ENCODE results near the gene KRT71. TPM values are rescaled to one million over a fixed set of nuclear protein-coding genes. Genes with fewer than 3 reads are reported as not detected.

KRT71 gene
- total RNA-seq, 2 experiments from 2014 or later, result not detected

DNA sequence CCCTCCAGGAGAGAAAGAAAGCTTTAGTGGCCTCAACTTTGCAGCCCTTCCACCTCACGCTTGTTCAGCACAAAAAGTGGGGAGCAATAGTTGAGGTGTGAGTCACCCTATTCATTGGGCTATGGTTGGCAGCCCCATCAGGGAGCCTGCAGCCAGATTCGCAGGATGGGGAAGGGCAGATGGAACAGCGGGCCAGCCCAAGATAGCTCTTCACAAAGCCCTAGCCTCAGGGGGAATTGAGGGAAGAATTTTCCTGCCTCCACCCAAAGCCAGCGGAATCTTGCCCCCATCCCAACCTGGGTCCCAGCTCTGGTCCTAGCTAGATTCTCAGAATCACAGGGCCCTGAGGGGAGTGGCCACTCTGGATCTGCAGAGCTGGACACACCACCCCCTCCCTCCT is 29.1 kb downstream of the KRT71 start:
- Mint-ChIP-seq H3K9me3 (no peaks in the 10 kb centered on the region), H3K27ac (no peak overlapping the region), H3K4me3 (no peak overlapping the region), H3K27me3 (peaks cover 3% of the 10 kb centered on the region), H3K36me3 (ENCODE audit: low read depth) (no peaks in the 10 kb centered on the region), H3K4me1 (ENCODE audit: low read depth) (no peaks in the 10 kb centered on the region)
- H3K36me3 ChIP-seq (ENCODE audit: insufficient read depth, low read length), result no peaks in the 10 kb centered on the region
- peaks cover 2% of the 10 kb centered on the region for H3K4me1 ChIP-seq (ENCODE audit: insufficient read depth, low read length)
- H3K27ac ChIP-seq (ENCODE audit: low read depth in 1 of 2, low read length in 2 of 2), result no peak overlapping the region
- ATAC-seq (ENCODE audit: poor library complexity) (no peak), DNase-seq (no peak)
- H3K4me3 ChIP-seq (ENCODE audit: low read length), result no peak overlapping the region
- TF ChIP-seq, protein P1, sequence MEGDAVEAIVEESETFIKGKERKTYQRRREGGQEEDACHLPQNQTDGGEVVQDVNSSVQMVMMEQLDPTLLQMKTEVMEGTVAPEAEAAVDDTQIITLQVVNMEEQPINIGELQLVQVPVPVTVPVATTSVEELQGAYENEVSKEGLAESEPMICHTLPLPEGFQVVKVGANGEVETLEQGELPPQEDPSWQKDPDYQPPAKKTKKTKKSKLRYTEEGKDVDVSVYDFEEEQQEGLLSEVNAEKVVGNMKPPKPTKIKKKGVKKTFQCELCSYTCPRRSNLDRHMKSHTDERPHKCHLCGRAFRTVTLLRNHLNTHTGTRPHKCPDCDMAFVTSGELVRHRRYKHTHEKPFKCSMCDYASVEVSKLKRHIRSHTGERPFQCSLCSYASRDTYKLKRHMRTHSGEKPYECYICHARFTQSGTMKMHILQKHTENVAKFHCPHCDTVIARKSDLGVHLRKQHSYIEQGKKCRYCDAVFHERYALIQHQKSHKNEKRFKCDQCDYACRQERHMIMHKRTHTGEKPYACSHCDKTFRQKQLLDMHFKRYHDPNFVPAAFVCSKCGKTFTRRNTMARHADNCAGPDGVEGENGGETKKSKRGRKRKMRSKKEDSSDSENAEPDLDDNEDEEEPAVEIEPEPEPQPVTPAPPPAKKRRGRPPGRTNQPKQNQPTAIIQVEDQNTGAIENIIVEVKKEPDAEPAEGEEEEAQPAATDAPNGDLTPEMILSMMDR (IDR thresholded peaks at IDR 0.05), result no peak
- no peaks in the 10 kb centered on the region for H3K9me3 ChIP-seq (ENCODE audit: control insufficient read depth in 1 of 2, insufficient read depth in 1 of 2, low read length in 2 of 2)
- POLR2A ChIA-PET, result no interaction called here
- H3K27me3 ChIP-seq (ENCODE audit: control insufficient read depth in 1 of 2, insufficient read depth in 2 of 2, low read length in 2 of 2), result peaks cover 0 to 2% of the 10 kb centered on the region in 2 experiments
- CTCF ChIA-PET, result no interaction called here
- intact Hi-C loops (cut with DNase I, micrococcal nuclease), result no loop called here

DNA sequence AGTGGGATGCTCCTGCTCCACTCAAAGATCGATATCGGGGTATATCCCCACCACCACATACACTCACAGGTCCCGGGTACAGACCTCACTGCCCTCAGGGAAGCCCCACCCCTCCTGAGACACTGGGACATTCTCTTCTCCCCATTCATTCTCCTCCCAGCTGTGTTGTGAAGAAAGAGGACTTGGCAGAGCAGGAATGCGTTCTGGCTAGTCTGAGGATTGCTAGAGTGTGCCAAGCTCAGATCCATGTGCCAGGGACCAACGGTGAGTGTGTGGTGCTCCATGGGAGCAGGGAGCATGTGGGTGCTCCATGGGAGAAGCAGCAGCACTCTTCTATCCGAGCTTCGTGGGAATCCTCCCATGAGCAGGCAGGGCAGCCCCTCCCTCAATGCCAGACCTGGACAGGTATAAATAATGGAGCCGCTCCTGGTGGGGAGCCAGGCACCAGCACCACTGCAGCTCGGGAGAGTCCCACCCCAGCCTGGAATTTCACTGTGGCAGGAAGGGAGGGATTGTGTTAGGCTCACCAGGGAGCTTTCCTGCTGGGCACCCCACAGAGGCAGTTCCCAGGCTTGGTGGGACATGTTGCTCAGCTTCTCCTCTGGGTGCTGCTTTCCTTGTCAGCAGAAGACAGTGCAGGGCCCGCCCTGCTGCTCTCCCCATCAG is 30.5 kb downstream of the KRT71 start:
- TF ChIP-seq, protein P1 (IDR thresholded peaks at IDR 0.05), result no peak
- no peak overlapping the region for H3K27ac ChIP-seq (ENCODE audit: low read depth in 1 of 2, low read length in 2 of 2)
- CTCF ChIA-PET, result no interaction called here
- no peaks in the 10 kb centered on the region for H3K9me3 ChIP-seq (ENCODE audit: control insufficient read depth in 1 of 2, insufficient read depth in 1 of 2, low read length in 2 of 2)
- Mint-ChIP-seq H3K9me3 (no peaks in the 10 kb centered on the region), H3K27me3 (peaks cover 3% of the 10 kb centered on the region), H3K36me3 (ENCODE audit: low read depth) (no peaks in the 10 kb centered on the region), H3K4me1 (ENCODE audit: low read depth) (no peaks in the 10 kb centered on the region), H3K4me3 (no peak overlapping the region), H3K27ac (no peak overlapping the region)
- no peaks in the 10 kb centered on the region for H3K36me3 ChIP-seq (ENCODE audit: insufficient read depth, low read length)
- ATAC-seq (ENCODE audit: poor library complexity), result no peak
- no peak for DNase-seq
- POLR2A ChIA-PET, result no interaction called here
- no peak overlapping the region for H3K4me3 ChIP-seq (ENCODE audit: low read length)
- H3K4me1 ChIP-seq (ENCODE audit: insufficient read depth, low read length), result peaks cover 2% of the 10 kb centered on the region
- H3K27me3 ChIP-seq (ENCODE audit: control insufficient read depth in 1 of 2, insufficient read depth in 2 of 2, low read length in 2 of 2), result peaks cover 0 to 2% of the 10 kb centered on the region in 2 experiments
- intact Hi-C loops (cut with DNase I, micrococcal nuclease), result no loop called here

DNA sequence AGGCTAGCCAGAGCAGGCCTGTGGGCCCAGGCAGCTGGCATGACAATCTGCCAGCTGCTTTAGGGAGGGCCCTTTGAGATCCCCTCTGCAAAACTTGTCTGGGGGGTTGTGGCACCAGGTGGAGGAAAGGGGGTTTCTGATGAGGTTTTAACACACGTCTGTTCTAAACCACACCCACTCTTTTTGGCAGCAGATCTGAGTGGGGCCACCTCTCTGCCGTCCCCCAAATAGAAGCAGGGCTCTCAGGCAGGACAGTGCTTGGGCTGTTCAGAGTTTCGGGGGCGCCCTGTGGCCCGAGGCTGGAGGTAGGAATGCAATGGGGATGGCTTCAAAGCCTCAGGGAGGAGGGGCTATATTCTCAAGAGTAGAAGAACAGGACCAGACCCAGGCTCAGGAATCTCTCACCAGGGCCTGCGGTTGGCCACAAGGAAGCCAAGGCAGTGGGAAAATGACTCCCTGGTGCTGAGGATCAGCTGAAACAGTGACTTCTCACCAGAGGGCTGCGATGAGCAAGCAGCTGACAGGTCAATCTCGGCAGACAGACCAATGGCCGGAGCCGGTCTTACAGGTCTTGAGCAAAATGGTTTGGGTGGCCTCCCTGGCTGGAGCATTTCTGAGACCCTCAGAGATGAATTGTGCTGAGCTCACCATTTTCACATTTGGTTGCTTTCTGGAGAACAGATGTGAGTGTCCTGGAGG is 31.2 kb downstream of the KRT71 start:
- Mint-ChIP-seq H3K4me1 (ENCODE audit: low read depth) (no peaks in the 10 kb centered on the region), H3K4me3 (no peak overlapping the region), H3K36me3 (ENCODE audit: low read depth) (no peaks in the 10 kb centered on the region), H3K27me3 (peaks cover 3% of the 10 kb centered on the region), H3K9me3 (no peaks in the 10 kb centered on the region), H3K27ac (no peak overlapping the region)
- TF ChIP-seq, protein P1 (IDR thresholded peaks at IDR 0.05), result no peak
- Histone ChIP-seq H3K4me1 (ENCODE audit: insufficient read depth, low read length) (peaks cover 2% of the 10 kb centered on the region), H3K36me3 (ENCODE audit: insufficient read depth, low read length) (no peaks in the 10 kb centered on the region), H3K27ac (ENCODE audit: low read depth in 1 of 2, low read length in 2 of 2) (no peak overlapping the region), H3K9me3 (ENCODE audit: control insufficient read depth in 1 of 2, insufficient read depth in 1 of 2, low read length in 2 of 2) (no peaks in the 10 kb centered on the region), H3K4me3 (ENCODE audit: low read length) (no peak overlapping the region), H3K27me3 (ENCODE audit: control insufficient read depth in 1 of 2, insufficient read depth in 2 of 2, low read length in 2 of 2) (peaks cover 0 to 2% of the 10 kb centered on the region in 2 experiments)
- intact Hi-C loops (cut with DNase I, micrococcal nuclease), result no loop called here
- ChIA-PET POLR2A (interaction anchor here (1.3 kb wide), 1 partner anchor 9 kb away, joined by 3 read pairs; no protein-coding TSS in a partner anchor), CTCF (no interaction called here)
- no peak for DNase-seq
- ATAC-seq (ENCODE audit: poor library complexity), result no peak

Measured in CD4-positive, alpha-beta T cell (primary cell).